ENCODE results near the gene AIF1L.
A peak's percentile ranks its signal among the peaks of the same experiment; 100 is the strongest.
"Not testable (repeated sequence)": the region's sequence is repeated elsewhere in the genome, so short reads cannot be mapped to it uniquely, and the experiment has no call there.

The AIF1L gene

DNA sequence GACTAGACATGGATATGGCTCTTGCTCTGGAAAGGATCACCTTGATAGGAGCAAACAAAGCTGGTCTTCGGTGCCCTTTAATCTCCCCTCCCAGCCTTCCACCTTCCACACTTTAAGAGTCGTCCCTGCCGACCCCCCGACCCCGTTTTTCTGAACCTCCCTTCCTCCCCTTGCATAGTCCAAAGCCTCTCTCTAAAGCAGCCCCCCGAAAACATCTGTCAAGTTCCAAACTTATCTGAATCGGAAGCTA is 28.6 kb downstream of the AIF1L start:
- DNase-seq: no peak

DNA sequence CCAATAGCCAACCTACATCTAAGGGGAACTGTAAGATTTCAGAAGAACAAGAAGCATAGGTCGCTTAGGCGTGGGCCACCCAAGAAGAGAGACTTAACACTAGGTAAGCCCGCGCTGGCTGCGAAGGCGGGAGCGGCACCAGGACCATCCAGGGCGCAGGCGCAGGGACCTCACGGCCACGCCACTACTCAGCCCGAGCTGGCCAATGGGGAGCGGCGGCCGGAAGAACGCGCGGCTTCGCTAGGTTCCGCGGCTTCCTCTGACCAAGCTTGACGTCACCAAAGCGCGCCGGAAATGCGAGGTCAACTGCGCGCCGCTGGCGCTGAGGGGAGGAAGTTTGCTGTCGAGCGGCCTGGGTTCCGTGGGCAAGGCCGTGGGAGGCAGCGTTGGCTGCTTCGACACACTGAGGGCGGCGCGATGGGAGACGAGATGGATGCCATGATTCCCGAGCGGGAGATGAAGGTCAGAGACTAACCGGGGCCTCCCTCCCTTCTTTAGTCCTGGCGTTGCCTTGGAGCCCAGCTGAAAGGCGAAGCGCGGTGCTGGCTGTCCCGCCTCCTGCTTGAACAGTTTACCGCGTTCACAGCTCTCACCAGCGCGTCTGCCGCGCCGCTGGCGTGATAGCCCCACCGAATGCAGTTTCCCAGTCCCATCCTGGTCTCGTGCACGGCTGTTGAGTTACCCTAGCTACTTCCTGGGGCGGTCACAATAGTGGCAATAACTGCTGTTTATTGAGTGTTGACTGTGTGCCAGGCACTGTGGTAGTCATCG is 29.1 kb downstream of the AIF1L start, which contains the start of gene NUP214:
Gene NUP214 (plus strand): TSS at position 299 of the 771 bp plus-strand sequence. CDS start 119 bp downstream, at position 418.
- DNase-seq: peak; percentile 99

DNA sequence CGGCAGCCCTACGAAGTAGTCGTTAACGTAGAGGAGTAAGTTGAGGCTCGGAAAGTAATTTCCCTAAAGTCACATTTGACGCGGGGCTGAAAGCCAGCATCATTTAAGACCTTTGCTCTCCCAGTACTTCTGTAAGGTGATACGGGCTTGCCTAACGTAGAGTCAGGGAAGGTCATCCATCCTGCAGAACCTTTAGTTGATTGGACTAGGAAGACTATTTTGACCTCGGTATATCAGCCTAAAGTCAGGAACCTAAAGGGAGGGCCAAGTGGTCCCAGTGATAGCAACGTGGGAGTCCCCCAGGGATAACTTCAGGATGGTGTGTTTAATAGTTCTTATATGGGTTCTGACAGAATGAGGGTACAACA is 29.7 kb downstream of the AIF1L start:
- DNase-seq: no peak

DNA sequence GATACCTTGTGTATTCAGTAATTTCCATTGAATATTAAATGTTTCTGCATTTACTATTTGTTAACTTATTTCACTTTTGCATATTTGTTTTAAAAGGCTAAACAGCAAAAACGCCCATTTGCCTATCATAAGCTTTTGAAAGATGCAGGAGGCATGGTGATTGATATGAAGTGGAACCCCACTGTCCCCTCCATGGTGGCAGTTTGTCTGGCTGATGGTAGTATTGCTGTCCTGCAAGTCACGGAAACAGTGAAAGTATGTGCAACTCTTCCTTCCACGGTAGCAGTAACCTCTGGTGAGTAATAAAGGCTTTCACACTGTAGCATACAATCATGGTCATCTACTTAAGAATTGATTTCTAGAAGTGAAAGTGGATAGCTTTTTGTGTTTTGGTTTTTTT is 32.9 kb downstream of the AIF1L start:
- no peak for DNase-seq

DNA sequence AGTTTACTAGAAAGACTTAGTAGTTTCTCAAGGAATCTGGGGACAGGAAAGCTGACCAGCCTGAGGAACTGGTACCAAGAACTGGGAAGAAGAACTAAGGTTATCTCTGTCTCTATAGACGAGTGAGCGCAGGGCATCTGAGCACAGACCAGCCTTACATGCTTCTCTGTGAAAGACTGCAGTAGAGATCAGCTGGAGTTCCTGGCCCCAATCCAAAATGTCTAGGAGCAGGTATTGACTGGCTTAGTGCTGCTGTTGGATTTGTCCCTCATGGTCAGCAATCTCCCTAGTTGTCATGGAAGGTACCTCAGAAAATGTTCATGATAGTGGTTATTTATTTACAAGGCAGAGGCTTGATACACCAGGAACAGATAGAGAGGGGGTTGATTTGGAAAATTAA is 42.3 kb downstream of the AIF1L start:
- no peak for DNase-seq

DNA sequence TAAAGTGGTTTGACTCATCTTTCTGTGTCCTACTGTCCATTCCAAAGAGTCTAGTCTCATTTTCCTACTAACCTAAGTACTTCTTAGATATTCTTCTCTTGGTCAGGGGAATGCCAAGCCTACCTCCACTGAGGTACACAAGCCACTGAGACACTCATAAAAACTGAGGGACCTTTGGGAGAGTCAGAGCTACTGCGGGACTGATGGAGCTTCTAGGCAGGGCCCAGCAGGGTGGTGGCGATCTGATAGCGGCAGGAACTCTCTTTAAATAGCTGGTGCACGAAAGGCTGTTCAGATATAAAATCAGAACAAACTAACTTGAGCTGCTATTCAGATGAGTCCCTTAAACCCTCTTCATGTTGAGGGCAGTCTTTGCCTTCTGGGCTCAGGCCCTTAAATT is 43.8 kb downstream of the AIF1L start:
- no peak for DNase-seq

DNA sequence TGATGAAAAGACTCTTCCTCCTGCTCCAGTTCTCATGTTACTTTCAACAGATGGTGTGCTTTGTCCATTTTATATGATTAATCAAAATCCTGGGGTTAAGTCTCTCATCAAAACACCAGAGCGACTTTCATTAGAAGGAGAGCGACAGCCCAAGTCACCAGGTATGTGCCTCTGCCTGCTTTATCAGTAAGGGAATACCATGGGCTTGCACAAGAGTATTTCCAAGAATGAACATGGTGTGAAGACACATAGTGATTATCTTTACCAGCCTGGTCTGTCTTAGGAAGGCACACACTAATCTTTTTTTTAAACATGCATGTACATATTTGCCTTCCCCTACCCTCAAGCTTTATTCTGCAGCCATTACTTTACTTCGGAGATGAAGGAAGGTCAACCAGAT is 44.2 kb downstream of the AIF1L start:
- no peak for DNase-seq

DNA sequence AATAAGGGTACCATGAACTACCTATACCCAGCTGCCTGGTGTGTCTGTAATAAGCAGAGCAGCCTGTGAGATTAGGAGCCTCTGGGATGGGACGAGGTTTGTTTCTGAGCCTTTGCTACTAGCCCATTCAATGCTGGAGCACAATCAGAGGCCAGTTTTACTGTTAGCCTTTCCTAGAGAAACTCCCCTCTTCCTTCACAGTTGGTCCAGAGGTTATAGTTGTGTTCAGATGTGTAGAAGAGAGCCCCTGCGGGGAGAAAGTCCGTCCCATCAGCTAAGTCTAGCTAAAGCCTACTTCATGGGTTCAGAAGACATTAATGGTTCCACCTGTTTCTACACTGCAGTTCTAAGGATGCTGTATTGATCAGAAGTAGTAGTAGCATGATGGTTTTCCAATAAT is 45.8 kb downstream of the AIF1L start:
- no peak for DNase-seq

DNA sequence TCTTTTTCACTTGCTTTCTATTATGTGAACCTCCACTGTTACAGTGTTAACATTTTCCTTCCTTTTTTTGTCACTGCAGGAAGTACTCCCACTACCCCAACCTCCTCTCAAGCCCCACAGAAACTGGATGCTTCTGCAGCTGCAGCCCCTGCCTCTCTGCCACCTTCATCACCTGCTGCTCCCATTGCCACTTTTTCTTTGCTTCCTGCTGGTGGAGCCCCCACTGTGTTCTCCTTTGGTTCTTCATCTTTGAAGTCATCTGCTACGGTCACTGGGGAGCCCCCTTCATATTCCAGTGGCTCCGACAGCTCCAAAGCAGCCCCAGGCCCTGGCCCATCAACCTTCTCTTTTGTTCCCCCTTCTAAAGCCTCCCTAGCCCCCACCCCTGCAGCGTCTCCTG is 47.9 kb downstream of the AIF1L start:
- no peak for DNase-seq

DNA sequence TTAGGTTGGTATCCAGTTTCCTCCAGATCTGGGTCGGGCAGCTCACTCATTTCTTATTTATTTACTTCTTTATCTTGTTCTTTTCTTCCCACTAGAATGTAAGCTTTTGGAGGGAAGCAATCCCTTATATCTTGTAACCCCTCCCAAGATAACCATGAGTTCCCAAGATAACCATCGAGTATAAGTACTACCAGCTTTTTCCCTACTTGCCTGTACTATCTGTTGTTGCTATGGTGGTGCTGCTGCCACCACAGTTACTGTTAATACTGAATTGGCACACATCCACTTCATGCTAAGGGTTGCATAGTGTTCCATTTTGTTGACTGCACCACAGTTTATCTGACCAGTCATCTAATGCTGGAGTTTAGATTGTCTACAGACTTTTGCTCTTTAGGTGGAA is 48.9 kb downstream of the AIF1L start:
- DNase-seq: no peak

DNA sequence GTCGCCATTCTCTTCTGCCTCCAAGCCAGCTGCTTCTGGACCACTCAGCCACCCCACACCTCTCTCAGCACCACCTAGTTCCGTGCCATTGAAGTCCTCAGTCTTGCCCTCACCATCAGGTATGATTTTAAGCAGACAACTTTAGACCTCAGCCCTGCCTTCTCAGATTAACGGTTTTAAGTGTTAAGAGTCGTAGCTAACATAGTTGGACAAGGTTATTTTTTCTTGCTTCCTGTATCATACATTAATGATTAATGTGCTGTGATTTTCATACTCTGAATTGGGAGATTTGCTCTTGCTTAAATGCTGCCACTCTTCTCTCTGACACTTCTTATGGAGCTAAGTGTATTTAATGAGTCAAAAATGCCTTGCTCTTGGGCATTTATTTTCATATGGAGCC is 49.9 kb downstream of the AIF1L start:
- DNase-seq: no peak

DNA sequence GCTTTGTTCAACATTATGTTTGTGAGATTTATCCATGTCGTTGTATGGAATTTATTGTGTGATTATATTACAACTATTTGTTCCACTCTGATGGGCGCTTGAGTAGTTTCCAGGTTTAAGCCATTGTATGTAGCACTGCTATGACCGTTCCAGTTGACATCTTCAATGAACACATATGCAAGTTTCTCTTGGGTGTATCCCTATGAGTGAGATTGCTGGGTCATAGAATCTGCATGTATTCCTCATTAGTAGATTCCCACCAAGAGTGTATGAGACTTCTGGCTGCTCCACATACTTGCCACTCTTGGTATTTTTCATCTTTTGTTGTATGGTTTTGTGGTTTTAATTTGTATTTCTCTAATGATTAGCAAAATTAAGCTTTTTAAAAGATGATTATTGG is 51.9 kb downstream of the AIF1L start:
- no peak for DNase-seq

DNA sequence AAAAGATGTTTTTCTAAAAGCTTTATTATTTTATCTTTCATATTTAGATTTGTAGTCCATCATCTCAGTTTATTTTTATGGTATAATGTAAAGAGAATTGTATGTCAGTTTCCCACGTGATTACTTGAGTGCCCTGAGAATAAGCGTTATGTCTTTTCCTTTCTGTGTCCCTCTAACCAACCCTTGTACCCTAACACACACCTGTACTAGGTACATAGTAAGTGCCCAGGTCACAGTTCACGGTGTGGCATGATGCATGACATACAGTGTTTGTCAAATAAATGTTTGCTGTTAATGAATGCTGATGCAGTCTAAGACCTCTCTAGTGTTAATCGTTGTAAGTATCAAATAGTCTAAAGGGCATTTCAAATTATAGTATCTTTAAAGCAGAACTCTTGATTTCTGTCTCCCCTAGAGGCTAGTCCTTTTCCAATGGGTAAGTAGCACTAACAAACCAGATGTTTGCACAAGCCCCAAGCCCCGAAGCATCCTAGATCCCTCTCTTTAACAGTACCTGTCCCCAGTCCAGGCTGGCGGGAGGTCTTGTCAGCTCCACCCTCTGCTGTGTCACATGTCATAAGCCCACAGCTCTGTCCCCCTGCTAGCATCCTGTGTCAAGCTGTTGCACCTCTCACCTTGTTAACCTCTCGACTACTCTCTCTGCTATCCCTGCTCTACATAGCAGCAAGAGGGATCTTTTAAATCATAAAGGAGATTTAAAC is 52.8 kb downstream of the AIF1L start:
- no peak for DNase-seq

DNA sequence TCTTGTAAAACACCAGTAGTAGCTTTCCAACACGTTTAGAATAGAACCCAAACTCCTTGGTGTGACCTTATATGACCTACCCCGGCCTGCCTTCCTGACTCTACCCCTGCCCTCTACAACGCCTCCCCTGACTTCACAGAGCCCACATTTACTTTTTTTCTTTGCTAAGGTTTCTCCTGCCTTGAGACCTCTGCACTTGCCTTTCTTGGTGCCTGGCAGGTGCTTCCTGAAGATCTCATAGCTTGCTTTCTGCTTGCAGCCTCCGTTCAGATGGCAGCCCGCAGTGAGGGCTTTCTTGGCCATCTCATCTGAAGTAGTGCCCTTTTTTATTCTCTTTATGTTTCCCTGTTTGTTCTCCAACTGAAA is 53.3 kb downstream of the AIF1L start:
- no peak for DNase-seq

DNA sequence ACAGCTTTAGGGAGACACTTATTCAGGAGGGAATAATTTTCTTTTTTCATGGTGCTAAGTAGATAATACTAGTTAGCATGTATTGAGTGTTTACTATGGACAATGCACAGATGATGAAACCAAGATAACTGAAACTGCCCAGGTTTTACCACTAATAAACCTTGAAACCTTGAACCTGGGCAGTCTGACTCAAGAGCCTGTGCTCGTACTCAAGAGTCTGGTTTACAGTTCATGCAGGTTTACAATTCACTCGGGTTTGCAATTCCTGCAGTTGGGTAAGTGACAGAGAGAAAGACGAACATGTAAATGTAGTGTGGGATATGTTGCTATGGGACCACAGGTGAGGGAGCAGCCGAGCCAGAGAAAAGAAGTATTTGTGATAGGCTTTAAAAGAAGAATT is 57.3 kb downstream of the AIF1L start:
- no peak for DNase-seq

DNA sequence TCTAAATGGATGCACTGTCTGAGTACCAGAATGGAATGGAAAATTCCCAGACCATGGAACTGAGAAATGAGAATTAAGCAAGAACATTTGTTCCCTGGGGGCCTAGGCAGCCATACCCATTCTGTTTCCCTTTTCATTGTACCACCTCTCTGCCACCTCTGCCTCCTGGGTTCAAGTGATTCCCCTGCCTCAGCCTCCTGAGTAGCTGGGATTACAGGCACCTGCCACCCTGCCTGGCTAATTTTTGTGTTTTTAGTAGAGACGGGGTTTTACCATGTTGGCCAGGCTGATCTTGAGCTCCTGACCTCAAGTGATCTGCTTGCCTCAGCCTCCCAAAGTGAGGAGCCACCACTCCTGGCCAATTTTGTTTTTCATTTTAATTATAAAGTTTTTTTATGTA is 62.3 kb downstream of the AIF1L start:
- DNase-seq: not testable (repeated sequence)

DNA sequence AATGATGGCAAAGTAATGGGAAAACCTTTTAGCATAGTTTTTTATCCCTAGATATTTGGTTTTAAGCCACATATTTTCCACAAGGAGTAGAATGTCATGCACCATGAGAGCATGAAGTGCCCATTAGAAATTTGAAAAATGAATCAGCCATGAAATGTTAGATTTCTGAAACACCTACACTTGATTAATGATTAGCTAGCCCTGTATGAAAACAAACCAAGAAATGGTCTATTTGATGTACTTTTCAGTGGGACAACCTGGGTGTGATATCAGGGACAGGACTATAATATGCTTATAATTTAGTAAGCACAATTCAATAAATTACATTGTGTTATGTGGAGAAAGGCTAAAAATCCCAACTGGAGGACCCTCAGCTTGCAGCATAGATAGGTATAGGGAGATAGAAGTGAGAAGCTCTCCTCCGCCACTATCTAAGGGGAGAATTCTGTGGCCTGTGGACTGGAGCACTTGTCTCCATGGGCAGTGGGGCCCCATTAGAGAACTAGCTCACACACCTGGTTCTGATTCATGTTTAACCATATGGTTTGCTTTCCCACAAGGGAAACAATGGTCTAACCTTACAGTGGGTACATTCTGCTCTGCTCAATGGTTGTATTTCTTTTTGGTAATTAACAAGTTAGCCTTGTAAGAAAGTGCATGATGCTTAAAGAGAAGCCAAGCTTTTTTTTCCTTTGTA is 64.2 kb downstream of the AIF1L start:
- no peak for DNase-seq

DNA sequence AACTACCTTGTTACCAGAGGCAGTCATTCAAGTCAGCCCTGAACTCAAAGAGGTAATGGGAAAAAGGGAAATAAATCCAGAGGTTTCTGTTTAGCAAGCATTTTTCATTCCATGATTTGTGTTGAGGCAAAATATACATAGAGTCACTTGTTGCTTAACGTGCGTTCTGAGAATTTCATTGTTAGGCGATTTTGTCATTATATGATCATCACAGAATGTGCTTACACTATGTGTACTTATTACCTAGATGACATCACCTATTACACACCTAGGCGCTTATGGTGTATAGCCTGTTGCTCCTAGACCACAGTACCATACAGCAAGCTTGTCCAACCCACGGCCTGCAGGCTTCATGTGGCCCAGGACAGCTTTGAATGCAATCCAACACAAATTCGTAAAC is 65.3 kb downstream of the AIF1L start:
- no peak for DNase-seq

DNA sequence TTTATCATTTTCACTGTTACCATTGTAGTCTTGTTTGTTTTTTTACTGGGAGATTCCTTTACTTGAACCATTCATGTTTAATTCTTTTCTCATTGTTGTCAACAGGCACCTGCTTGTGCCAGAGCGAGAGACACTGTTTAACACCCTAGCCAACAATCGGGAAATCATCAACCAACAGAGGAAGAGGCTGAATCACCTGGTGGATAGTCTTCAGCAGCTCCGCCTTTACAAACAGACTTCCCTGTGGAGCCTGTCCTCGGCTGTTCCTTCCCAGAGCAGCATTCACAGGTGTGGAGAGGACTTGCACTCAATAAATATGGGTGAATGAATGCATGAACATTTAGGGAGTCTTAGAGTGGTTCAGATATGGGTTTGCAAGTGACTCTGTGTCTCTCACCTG is 66.6 kb downstream of the AIF1L start:
- DNase-seq: no peak

DNA sequence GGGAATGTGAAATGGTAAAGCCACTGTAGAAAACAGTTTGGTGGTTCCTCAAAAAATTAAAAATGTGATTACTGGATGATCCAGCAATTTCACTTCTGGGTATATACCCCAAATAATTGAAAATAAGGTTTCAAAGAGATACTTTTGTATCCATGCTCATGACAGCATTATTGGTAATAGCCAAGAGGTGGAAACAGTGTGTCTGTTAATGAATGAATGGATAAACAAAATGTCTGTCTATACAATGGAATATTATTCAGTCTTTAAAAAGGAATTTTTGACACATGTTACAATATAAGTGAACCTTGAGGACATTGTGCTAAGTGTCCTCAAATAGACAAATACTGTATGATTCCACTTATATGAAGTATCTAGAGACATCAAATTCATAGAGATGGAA is 69.2 kb downstream of the AIF1L start:
- DNase-seq: no peak

DNA sequence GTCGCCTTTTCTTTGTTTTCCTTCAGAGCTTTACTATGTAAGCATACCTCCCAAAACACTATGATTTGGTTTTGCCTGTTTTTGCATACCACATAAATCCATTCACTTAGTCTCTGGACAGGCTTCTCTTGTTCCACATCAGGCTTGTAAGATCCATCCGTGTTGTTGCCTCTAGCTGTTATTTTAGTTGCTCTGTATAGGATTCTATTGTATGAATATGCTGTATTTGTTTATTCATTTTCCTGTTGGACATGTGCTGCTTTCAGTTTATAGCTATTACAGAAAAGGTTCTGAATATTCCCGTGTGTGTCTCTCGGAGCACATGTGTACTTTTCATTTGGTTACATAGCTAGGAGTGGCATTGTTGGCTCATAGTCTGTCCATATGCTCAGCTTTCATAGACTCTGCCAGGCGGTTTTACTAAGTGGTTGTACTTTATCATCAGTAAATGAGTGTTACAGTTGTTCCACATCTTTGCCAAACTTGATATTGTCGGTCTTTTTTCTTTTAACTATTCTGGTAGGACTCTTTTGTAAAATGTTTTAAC is 70.9 kb downstream of the AIF1L start:
- DNase-seq: no peak

DNA sequence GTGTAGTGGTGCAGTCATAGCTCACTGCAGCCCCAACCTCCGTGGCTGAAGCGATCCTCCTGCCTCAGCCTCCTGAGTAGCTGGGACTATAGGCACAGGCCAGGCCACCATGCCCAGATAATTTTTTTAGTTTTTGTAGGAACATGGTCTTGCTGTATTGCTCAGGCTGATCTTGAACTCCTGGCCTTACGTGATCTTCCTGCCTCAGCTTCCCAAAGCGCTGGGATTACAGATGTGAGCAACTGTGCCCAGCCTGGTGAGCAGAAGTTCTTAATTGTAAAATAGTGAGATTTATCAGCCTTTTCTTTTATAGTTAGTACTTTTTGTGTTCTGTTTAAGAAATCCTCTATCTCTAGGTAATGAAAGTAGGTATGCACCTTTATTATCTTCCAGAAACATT is 71.6 kb downstream of the AIF1L start:
- DNase-seq: no peak

DNA sequence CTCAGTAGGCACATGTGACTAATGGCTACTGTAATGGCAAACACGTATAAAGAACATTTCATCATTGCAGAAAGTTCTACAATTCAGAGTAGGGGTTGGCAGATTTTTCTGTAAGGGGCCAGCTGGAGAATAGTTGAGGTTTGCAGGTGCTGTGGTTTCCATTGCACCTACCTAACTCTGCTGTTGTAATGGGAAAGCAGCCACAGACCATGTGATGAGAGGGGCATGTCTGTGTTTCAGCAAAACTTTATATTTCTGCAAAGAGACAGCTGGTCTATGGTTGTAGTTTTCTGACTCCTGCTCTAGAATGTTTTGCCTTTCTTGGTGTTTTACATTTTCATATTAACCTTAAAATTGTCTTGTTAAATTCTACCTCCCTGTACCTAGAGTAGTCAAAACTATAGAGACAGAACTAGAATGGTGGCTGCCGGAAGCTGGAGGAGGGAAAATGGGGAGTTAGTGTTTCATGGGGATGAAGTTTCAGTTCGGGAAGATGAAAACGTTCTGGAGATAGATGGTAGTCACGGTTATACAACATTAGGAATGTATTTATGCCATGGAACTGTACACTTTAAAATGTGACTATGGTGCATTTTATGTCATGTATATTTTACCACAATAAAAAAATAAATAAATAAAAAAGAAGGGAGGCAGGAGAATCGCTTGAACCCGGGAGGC is 73.4 kb downstream of the AIF1L start:
- no peak for DNase-seq

Data from CD4-positive, alpha-beta T cell treated with Interleukin-1 beta for 1 hour (primary cell).